Measurements from ENCODE around the gene ZBTB16. TPM values are rescaled to one million over a fixed set of nuclear protein-coding genes. Genes with fewer than 3 reads are reported as not detected.

Gene ZBTB16
- total and polyA plus RNA-seq, 2 of the 13 experiments (the other 11 are each of a cell fraction or from before 2014, with no cell fraction given) = not detected

- Histone ChIP-seq H3K27ac (ENCODE audit: extremely low read length, insufficient read depth, low read length) (no peak overlapping the region), H3K4me2 (ENCODE audit: low read depth, low read length) (no peak overlapping the region), H3K27me3 (ENCODE audit: control insufficient read depth in 1 of 2, insufficient read depth in 2 of 2, low read length in 2 of 2) (peaks cover 9 to 79% of the 10 kb centered on the region in 2 experiments), H3K9ac (ENCODE audit: insufficient read depth, low read depth, low read length) (no peak overlapping the region), H3K36me3 (replicated peaks in 1 of 2; ENCODE audit: control insufficient read depth in 1 of 2, insufficient read depth in 2 of 2, low read length in 2 of 2) (no peaks in the 10 kb centered on the region), H3K4me1 (ENCODE audit: insufficient read depth, low read length) (no peaks in the 10 kb centered on the region), H2AFZ (ENCODE audit: low read length) (no peak overlapping the region), H3K79me2 (ENCODE audit: insufficient read depth, low read length) (no peaks in the 10 kb centered on the region), H3K9me3 (ENCODE audit: low read length) (no peaks in the 10 kb centered on the region), H3K4me3 (replicated peaks in 1 of 3; ENCODE audit: insufficient read depth in 1 of 3, low read depth in 2 of 3, low read length in 3 of 3) (no peak overlapping the region), H4K20me1 (ENCODE audit: insufficient read depth, low read length) (0 out of 2 replicates have a peak, but pooled peaks cover 4% of the 10 kb centered on the region)
- FAIRE-seq = no peak
- POLR2A ChIA-PET = no interaction called here
- ATAC-seq = no peak
- intact Hi-C loops (cut with micrococcal nuclease; ENCODE audit: unreplicated experiment) = no loop called here
- BruUV-seq (replicated peaks) = no TSS peak
- 68% methylated on average over 8 of the region's 8 CpGs for WGBS (ENCODE audit: low lambda C conversion rate)
- in situ Hi-C loops (cut with HindIII; ENCODE audit: extremely low pct_ligation_motif_present, low pct_unique_long_range_greater_than_20kb) = no loop called here
- no peak for TF ChIP-seq TFAP4 (IDR thresholded peaks at IDR 0.05; ENCODE audit: borderline replicate concordance, low read depth)
- no peak for TF ChIP-seq ZNF782 (CRISPR knock-in tag; IDR thresholded peaks at IDR 0.05; ENCODE audit: borderline replicate concordance)
- no peak for TF ChIP-seq PREB (CRISPR knock-in tag; IDR thresholded peaks at IDR 0.05)
- TF ChIP-seq NR1H2 (CRISPR knock-in tag; IDR thresholded peaks at IDR 0.05; ENCODE audit: borderline replicate concordance, low read depth) = no peak
- TF ChIP-seq ZNF160 (CRISPR knock-in tag; IDR thresholded peaks at IDR 0.05) = no peak
- TF ChIP-seq ISL2 (CRISPR knock-in tag; IDR thresholded peaks at IDR 0.05) = no peak
- TF ChIP-seq CENPT (CRISPR knock-in tag; IDR thresholded peaks at IDR 0.05; ENCODE audit: low read depth) = no peak
- TF ChIP-seq SP4 (CRISPR knock-in tag; IDR thresholded peaks at IDR 0.05) = no peak
- no peak for DNase-seq (ENCODE audit: low spot score)
- CTCF ChIA-PET (ENCODE audit: low intra/inter-chr PET ratio, low total read pairs) = no interaction called here
These were observed 4.3 kb downstream of the ZBTB16 start for GRCh38 chr11:114063829-114064201.

Measured in HepG2 (cell line).